Measurements from ENCODE around the gene HES7. TPM values are rescaled to one million over a fixed set of nuclear protein-coding genes. Genes with fewer than 3 reads are reported as not detected.

The HES7 gene
- total RNA-seq, 1 experiment from 2014 or later, result 0.61 TPM

DNA sequence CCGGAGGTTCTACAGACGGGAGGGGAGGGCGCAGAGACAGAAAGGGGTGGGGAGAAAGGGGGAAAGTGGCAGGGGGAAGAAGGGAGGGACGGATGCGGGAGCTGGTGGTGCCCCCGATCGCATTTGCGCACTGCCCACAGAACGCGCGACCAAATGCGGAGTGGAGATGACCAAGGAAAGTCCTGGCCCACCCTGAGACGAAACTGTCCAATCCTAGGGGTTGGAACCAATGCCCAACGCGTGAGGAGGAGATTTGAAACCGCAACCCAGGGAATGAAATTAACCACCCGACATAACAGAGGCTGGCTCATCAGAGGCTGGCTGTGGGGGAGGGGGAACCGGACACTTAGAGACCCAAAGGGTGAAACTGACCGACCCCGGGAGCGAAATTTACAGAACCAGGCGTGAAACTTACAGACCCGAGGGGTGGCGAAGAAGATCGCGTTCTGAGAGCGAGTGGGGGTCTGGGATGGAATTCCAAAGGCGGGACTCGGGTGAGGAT, 1.4 kb downstream of the HES7 start:
- DNase-seq (ENCODE audit: low read depth, low spot score), result no peak
- no peak for TF ChIP-seq POLR2AphosphoS5 (IDR thresholded peaks at IDR 0.05; ENCODE audit: low read depth, low read length)
- no peak for TF ChIP-seq SP1 (IDR thresholded peaks at IDR 0.05; ENCODE audit: low read depth)
- TF ChIP-seq SIN3A (IDR thresholded peaks at IDR 0.05; ENCODE audit: low read depth), result no peak
- TF ChIP-seq SRF (IDR thresholded peaks at IDR 0.05; ENCODE audit: low read depth), result no peak
- TF ChIP-seq JUND (IDR thresholded peaks at IDR 0.05), result no peak
- no peak for TF ChIP-seq RAD21 (IDR thresholded peaks at IDR 0.05; ENCODE audit: low read depth)
- no peak for TF ChIP-seq TCF7L2 (IDR thresholded peaks at IDR 0.05; ENCODE audit: borderline replicate concordance, extremely low read depth, insufficient read depth, insufficient read length)
- no peak for TF ChIP-seq MAX (IDR thresholded peaks at IDR 0.05)
- no peak for TF ChIP-seq POLR2A (IDR thresholded peaks at IDR 0.05; ENCODE audit: borderline replicate concordance, extremely low read depth, insufficient read depth, insufficient read length)
- TF ChIP-seq ZFX (IDR thresholded peaks at IDR 0.05), result no peak
- TF ChIP-seq CBX3 (IDR thresholded peaks at IDR 0.05; ENCODE audit: low read depth), result no peak
- no peak for TF ChIP-seq EZH2 (IDR thresholded peaks at IDR 0.05)
- TF ChIP-seq, protein P1, sequence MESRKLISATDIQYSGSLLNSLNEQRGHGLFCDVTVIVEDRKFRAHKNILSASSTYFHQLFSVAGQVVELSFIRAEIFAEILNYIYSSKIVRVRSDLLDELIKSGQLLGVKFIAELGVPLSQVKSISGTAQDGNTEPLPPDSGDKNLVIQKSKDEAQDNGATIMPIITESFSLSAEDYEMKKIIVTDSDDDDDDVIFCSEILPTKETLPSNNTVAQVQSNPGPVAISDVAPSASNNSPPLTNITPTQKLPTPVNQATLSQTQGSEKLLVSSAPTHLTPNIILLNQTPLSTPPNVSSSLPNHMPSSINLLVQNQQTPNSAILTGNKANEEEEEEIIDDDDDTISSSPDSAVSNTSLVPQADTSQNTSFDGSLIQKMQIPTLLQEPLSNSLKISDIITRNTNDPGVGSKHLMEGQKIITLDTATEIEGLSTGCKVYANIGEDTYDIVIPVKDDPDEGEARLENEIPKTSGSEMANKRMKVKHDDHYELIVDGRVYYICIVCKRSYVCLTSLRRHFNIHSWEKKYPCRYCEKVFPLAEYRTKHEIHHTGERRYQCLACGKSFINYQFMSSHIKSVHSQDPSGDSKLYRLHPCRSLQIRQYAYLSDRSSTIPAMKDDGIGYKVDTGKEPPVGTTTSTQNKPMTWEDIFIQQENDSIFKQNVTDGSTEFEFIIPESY (IDR thresholded peaks at IDR 0.05; ENCODE audit: extremely low read depth, insufficient replicate concordance, low read length), result no peak
- no peak for TF ChIP-seq CEBPB (IDR thresholded peaks at IDR 0.05; ENCODE audit: low read depth)

More for the DNA sequence above, 1.4 kb downstream of the HES7 start:
- Histone ChIP-seq H3K9me3 (ENCODE audit: control insufficient read depth in 1 of 2, insufficient read depth in 1 of 2, low read depth in 1 of 2, low read length in 2 of 2) (no peaks in the 10 kb centered on the region), H3K27ac (ENCODE audit: low read depth, low read length) (no peak overlapping the region), H3K4me1 (ENCODE audit: control insufficient read depth in 1 of 2, insufficient read depth in 2 of 2, low read length in 2 of 2) (peaks cover 31 to 81% of the 10 kb centered on the region in 2 experiments), H2AFZ (ENCODE audit: low read depth, low read length, poor library complexity, severe bottlenecking) (peak overlapping the region; percentile 66), H4K20me1 (ENCODE audit: insufficient read depth) (peaks cover 3% of the 10 kb centered on the region; the same call in 1 of the 2 replicates), H3K27me3 (ENCODE audit: insufficient read depth, low read length) (no peaks in the 10 kb centered on the region), H3K79me2 (ENCODE audit: insufficient read depth, low read length) (no peaks in the 10 kb centered on the region), H3K4me2 (ENCODE audit: low read length) (peak overlapping the region; percentile 92), H3K4me3 (replicated peaks in 1 of 2; ENCODE audit: low read depth in 1 of 2, low read length in 2 of 2) (peak overlapping the region; percentile 52 to 61), H3K9ac (ENCODE audit: low read length) (peak overlapping the region; percentile 51), H3K9me2 (ENCODE audit: insufficient read depth) (no peaks in the 10 kb centered on the region), H3K36me3 (ENCODE audit: control insufficient read depth in 1 of 2, insufficient read depth in 2 of 2, low read length in 2 of 2) (no peaks in the 10 kb centered on the region)
- ChIA-PET POLR2A (interaction anchor here (0.6 to 2.5 kb wide), 4 partner anchors 11 to 173 kb away, joined by 4 to 13 read pairs (median 6); partner anchors contain the start of gene SLC25A35), RAD21 (ENCODE audit: low non-redundant PET in 1 of 2, low total read pairs in 2 of 2, uncharacterized antibody in 2 of 2, unreplicated experiment in 2 of 2) (interaction anchor here in 1 of 2 experiments (1.2 kb wide), 1 partner anchor 49 kb away, joined by 3 read pairs; no protein-coding TSS in a partner anchor), CTCF (interaction anchor here (0.6 to 1.1 kb wide), 7 partner anchors 12 to 624 kb away, joined by 3 to 5 read pairs (median 3); no protein-coding TSS in a partner anchor)
- ATAC-seq, result no peak
- BruUV-seq (replicated peaks), result no TSS peak
- intact Hi-C loops (cut with micrococcal nuclease), result loop anchor here (10.0 kb wide), 1 partner anchor 262 kb away; the partner anchor contains the start of gene RPL26
